Lung (tissue), 12 donors: ENCODE results near the gene CHAC2. TPM values are rescaled to one million over a fixed set of nuclear protein-coding genes. Genes with fewer than 3 reads are reported as not detected.
"Not testable (repeated sequence)": the region's sequence is repeated elsewhere in the genome, so short reads cannot be mapped to it uniquely, and the experiment has no call there.

Experiments used
- ATAC-seq: fragments of 200-7000 bp; cut with Tn5 transposase; one replicate; pipeline ENCODE4 v1.9.1; 2020; ENCODE audit warnings: moderate number of reproducible peaks; ENCODE audit not compliant: insufficient read depth, low FRiP score
- DNase-seq, 3 donors: peaks; one replicate each; pipeline ENCODE4 v3.0.0-alpha.2; 2013 to 2017
- H3K27ac ChIP-seq, 2 donors: one replicate each; pipeline ENCODE4 v1.5.1; 2013; ENCODE audit warnings: mild to moderate bottlenecking in 2 of 2, moderate library complexity in 2 of 2, control low read depth in 1 of 2, inconsistent platforms in 1 of 2, low read depth in 1 of 2, low read length in 1 of 2
- H3K27me3 ChIP-seq, 3 donors: one replicate each; pipeline ENCODE4 v1.5.1; 2013; ENCODE audit warnings: low read length in 2 of 3; ENCODE audit not compliant: control insufficient read depth in 3 of 3, insufficient read depth in 3 of 3
- H3K36me3 ChIP-seq, 4 donors: one replicate each; pipeline ENCODE4 v1.5.1; 2013; ENCODE audit warnings: low read length in 4 of 4, mild to moderate bottlenecking in 1 of 4, moderate library complexity in 1 of 4; ENCODE audit not compliant: control insufficient read depth in 4 of 4, insufficient read depth in 4 of 4
- H3K4me1 ChIP-seq, 5 donors: one replicate each; pipeline ENCODE4 v1.5.1; 2013; ENCODE audit warnings: low read length in 5 of 5, mild to moderate bottlenecking in 2 of 5, moderate library complexity in 1 of 5; ENCODE audit not compliant: control insufficient read depth in 5 of 5, insufficient read depth in 5 of 5
- H3K4me3 ChIP-seq: one replicate; pipeline ENCODE4 v1.5.1; 2013; ENCODE audit warnings: mild to moderate bottlenecking, control low read depth, moderate library complexity
- H3K9ac ChIP-seq, 2 donors: one replicate each; pipeline ENCODE4 v1.5.1; 2013; ENCODE audit warnings: low read length in 2 of 2, control low read depth in 1 of 2; ENCODE audit not compliant: insufficient read depth in 1 of 2
- H3K9me3 ChIP-seq, 4 donors: one replicate each; pipeline ENCODE4 v1.5.1; 2013; ENCODE audit warnings: low read length in 3 of 4, mild to moderate bottlenecking in 1 of 4, moderate library complexity in 1 of 4; ENCODE audit not compliant: control insufficient read depth in 4 of 4, insufficient read depth in 3 of 4
- CTCF ChIP-seq: IDR thresholded peaks from 2 replicates; pipeline ENCODE4 v1.5.1; 2012; ENCODE audit warnings: mild to moderate bottlenecking; ENCODE audit errors: control extremely low read depth, extremely low read depth
- WGBS, 2 donors: extraction: QIAGEN DNeasy Blood & Tissue Kit; methylation state at CpG; one replicate each; pipeline ENCODE4 v1.1.7; 2013; 5-methylcytosine and 5-hydroxymethylcytosine counted together
- polyA plus RNA-seq, 2 donors: library from polyadenylated mRNA; stranded (reverse); fragments of 200-250 nt; gene quantifications; one replicate each; pipeline ENCODE4 v1.2.1, GENCODE V29; 2013
- total RNA-seq, 2 donors: library from RNA; depleted of rRNA in 1 of 2; stranded (reverse); fragments of >200 nt in 1 of 2; gene quantifications; one replicate each; pipeline ENCODE4 v1.2.1, GENCODE V29; 2014 to 2021
- donor health status: control.
- donor health status: control.
- donor health status: Bipolar disorder and iron deficiency.
- donor health status: healthy.
- donor health status: DM: yes; HTN: yes; CAD: no.

Gene CHAC2
- total and polyA plus RNA-seq, 4 donors, result 1.6 to 5.4 (median 4.4) TPM

GRCh38 chr2:53756644-53757043 is 11.0 kb upstream of the CHAC2 start:
- peaks cover 0 to 3% (median 0%) of the 10 kb centered on the region in 4 donors for H3K9me3 ChIP-seq
- H3K4me3 ChIP-seq, result no peak overlapping the region
- no peak for TF ChIP-seq CTCF
- no peak for DNase-seq
- no peaks in the 10 kb centered on the region for H3K4me1 ChIP-seq
- WGBS, 2 donors, result 97 to 98% methylated on average over 15 of the region's 15 CpGs
- no peaks in the 10 kb centered on the region for H3K27me3 ChIP-seq
- no peak overlapping the region for H3K9ac ChIP-seq
- ATAC-seq, result no peak
- H3K36me3 ChIP-seq, result peaks cover 3 to 17% (median 10%) of the 10 kb centered on the region in 4 donors
- H3K27ac ChIP-seq, result no peak overlapping the region

- not testable (repeated sequence) for H3K9me3 ChIP-seq, H3K4me3 ChIP-seq, ATAC-seq, DNase-seq, H3K9ac ChIP-seq, H3K27me3 ChIP-seq, H3K27ac ChIP-seq, H3K4me1 ChIP-seq
- peaks cover 3 to 19% (median 10%) of the 10 kb centered on the region in 4 donors for H3K36me3 ChIP-seq
- 97 to 98% methylated on average over 14 of the region's 14 CpGs for WGBS, 2 donors
Measured at GRCh38 chr2:53757206-53757605, 10.4 kb upstream of the CHAC2 start.

DNA sequence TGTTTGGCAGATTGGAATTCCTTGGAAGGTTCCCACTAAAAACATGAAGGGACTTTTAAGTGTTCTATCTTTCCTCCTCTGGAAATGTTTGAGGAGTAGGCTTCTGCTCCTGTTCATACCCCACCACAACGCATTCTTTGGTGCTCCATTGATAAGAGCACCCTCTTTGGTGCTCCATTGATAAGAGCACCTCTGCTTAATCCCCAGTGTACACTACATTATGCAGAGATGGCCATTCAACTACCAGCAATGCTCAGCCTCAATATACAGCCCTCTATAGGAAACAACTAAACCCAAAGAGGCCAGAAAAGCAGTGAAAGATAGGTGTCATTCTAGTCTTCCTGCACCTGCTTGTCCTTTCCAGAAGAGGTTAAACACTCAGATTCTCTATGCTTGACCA is 1.8 kb upstream of the CHAC2 start:
- H3K9ac ChIP-seq, result no peak overlapping the region
- no peaks in the 10 kb centered on the region for H3K9me3 ChIP-seq
- 80 to 96% methylated on average over 1 of the region's 1 CpG for WGBS, 2 donors
- no peak overlapping the region for H3K27ac ChIP-seq
- H3K27me3 ChIP-seq, result no peaks in the 10 kb centered on the region
- no peak for ATAC-seq
- no peak overlapping the region for H3K4me3 ChIP-seq
- H3K4me1 ChIP-seq, result peaks cover 0 to 12% (median 0%) of the 10 kb centered on the region in 5 donors
- no peak for TF ChIP-seq CTCF
- H3K36me3 ChIP-seq, result peaks cover 0 to 9% (median 4%) of the 10 kb centered on the region in 4 donors
- DNase-seq, result no peak

- WGBS, 2 donors, result 1 to 2% methylated on average over 12 of the region's 12 CpGs
- peaks cover 0 to 12% (median 0%) of the 10 kb centered on the region in 5 donors for H3K4me1 ChIP-seq
- H3K9me3 ChIP-seq, result no peaks in the 10 kb centered on the region
- no peak for ATAC-seq
- peak overlapping the region; percentile 86 for H3K27ac ChIP-seq
- peak in 1 of 3 donors; percentile 45 for DNase-seq
- peak overlapping the region; percentile 90 for H3K4me3 ChIP-seq
- H3K9ac ChIP-seq, result peak overlapping the region; percentile 39 to 82
- H3K27me3 ChIP-seq, result no peaks in the 10 kb centered on the region
- H3K36me3 ChIP-seq, result peaks cover 0 to 4% (median 1%) of the 10 kb centered on the region in 4 donors
- TF ChIP-seq CTCF, result no peak
Measured at GRCh38 chr2:53768242-53768542, 588 bp downstream of the CHAC2 start.
